Karpas-422 (cell line): ENCODE results near the gene CDK10. TPM values are rescaled to one million over a fixed set of nuclear protein-coding genes. Genes with fewer than 3 reads are reported as not detected.
"Not testable (repeated sequence)": the region's sequence is repeated elsewhere in the genome, so short reads cannot be mapped to it uniquely, and the experiment has no call there.

Experiments
- DNase-seq: peaks from one replicate; pipeline ENCODE4 v3.0.0-alpha.2; 2015
- H2AFZ ChIP-seq: fragments of 200-600 bp; sonication (generic); 2 replicates; pipeline ENCODE4 v1.6.1; 2014; ENCODE audit warnings: antibody characterized with exemption, low read length, mixed read lengths
- H3K27ac ChIP-seq: fragments of 200-600 bp; sonication (generic); 2 replicates; pipeline ENCODE4 v1.5.1; 2014; ENCODE audit warnings: mild to moderate bottlenecking, low read length, moderate library complexity
- H3K27me3 ChIP-seq: fragments of 200-600 bp; sonication (generic); 2 replicates; pipeline ENCODE4 v1.6.1; 2014; ENCODE audit warnings: low read length, mixed read lengths
- H3K36me3 ChIP-seq: fragments of 200-600 bp; sonication (generic); 2 replicates; pipeline ENCODE4 v1.6.1; 2014; ENCODE audit warnings: low read length, mixed read lengths; ENCODE audit not compliant: insufficient read depth
- H3K4me1 ChIP-seq: fragments of 200-600 bp; sonication (generic); 2 replicates; pipeline ENCODE4 v1.6.1; 2014; ENCODE audit warnings: mild to moderate bottlenecking, low read length, mixed read lengths
- H3K4me2 ChIP-seq: fragments of 200-600 bp; sonication (generic); 2 replicates; pipeline ENCODE4 v1.6.1; 2014; ENCODE audit warnings: low read length, low read depth, mild to moderate bottlenecking; ENCODE audit not compliant: poor library complexity, severe bottlenecking
- H3K4me3 ChIP-seq: fragments of 200-600 bp; sonication (generic); 2 replicates; pipeline ENCODE4 v1.5.1; 2014; ENCODE audit warnings: mild to moderate bottlenecking, antibody characterized with exemption, low read length, mixed read lengths
- H3K79me2 ChIP-seq: fragments of 200-600 bp; sonication (generic); 2 replicates; pipeline ENCODE4 v1.6.1; 2014; ENCODE audit warnings: mild to moderate bottlenecking, low read length, mixed read lengths
- H3K9ac ChIP-seq: fragments of 200-600 bp; sonication (generic); 2 replicates; pipeline ENCODE4 v1.6.0; 2014; ENCODE audit warnings: low read length
- H3K9me2 ChIP-seq: fragments of 200-600 bp; sonication (generic), shearing (Covaris generic); replicated peaks from 2 replicates; pipeline ENCODE4 v1.6.0; 2014; ENCODE audit warnings: mild to moderate bottlenecking, low read length, moderate library complexity; ENCODE audit not compliant: insufficient read depth
- H3K9me3 ChIP-seq: fragments of 300-700, 200-600 bp; sonication (generic); 2 replicates; pipeline ENCODE4 v1.6.1; 2014; ENCODE audit warnings: low read length, mixed read lengths
- H4K20me1 ChIP-seq: fragments of 200-600 bp; sonication (generic); 2 replicates; pipeline ENCODE4 v1.6.1; 2014; ENCODE audit warnings: mild to moderate bottlenecking, antibody characterized with exemption, low read length, low read depth; ENCODE audit not compliant: insufficient read depth
- total RNA-seq: library from RNA; depleted of rRNA; stranded (reverse); fragments of >200 nt; shearing (Covaris generic); gene quantifications from 2 replicates; pipeline ENCODE4 v1.2.3, GENCODE V29; 2014; ENCODE audit warnings: low replicate concordance

The CDK10 gene
- total RNA-seq, 1 experiment from 2014 or later, result 25.6 TPM

GRCh38 chr16:89658221-89658879 is 28.1 kb upstream of the CDK10 start:
- peaks cover 17% of the 10 kb centered on the region for H3K36me3 ChIP-seq
- peak overlapping the region; percentile 88 for H3K4me3 ChIP-seq
- H3K27ac ChIP-seq, result peak overlapping the region; percentile 54
- H3K9me2 ChIP-seq, result no peaks in the 10 kb centered on the region
- H3K4me2 ChIP-seq, result peak overlapping the region; percentile 94
- peak overlapping the region; percentile 92 for H3K9ac ChIP-seq
- H3K4me1 ChIP-seq, result peaks cover 16% of the 10 kb centered on the region
- H3K9me3 ChIP-seq, result no peaks in the 10 kb centered on the region
- peak overlapping the region; percentile 61 for H2AFZ ChIP-seq
- peak; percentile 61 for DNase-seq
- no peaks in the 10 kb centered on the region for H3K27me3 ChIP-seq
- peaks cover 14% of the 10 kb centered on the region; the same call in 1 of the 2 replicates for H4K20me1 ChIP-seq
- peaks cover 66% of the 10 kb centered on the region for H3K79me2 ChIP-seq

- H2AFZ ChIP-seq, result no peak overlapping the region
These were observed 26.3 kb upstream of the CDK10 start for GRCh38 chr16:89660146-89660545.

GRCh38 chr16:89661215-89661614 is 25.3 kb upstream of the CDK10 start:
- H3K36me3 ChIP-seq, result peaks cover 17% of the 10 kb centered on the region
- no peak for DNase-seq

More at GRCh38 chr16:89660146-89660545, 26.3 kb upstream of the CDK10 start:
- Histone ChIP-seq H3K4me3 (no peak overlapping the region), H3K27ac (no peak overlapping the region), H4K20me1 (peaks cover 8% of the 10 kb centered on the region; the same call in 1 of the 2 replicates), H3K4me2 (no peak overlapping the region), H3K27me3 (no peaks in the 10 kb centered on the region), H3K79me2 (peaks cover 52% of the 10 kb centered on the region), H3K4me1 (peaks cover 16% of the 10 kb centered on the region), H3K9me3 (no peaks in the 10 kb centered on the region), H3K9ac (no peak overlapping the region), H3K36me3 (peaks cover 17% of the 10 kb centered on the region), H3K9me2 (no peaks in the 10 kb centered on the region)
- no peak for DNase-seq

GRCh38 chr16:89664238-89664637 is 22.3 kb upstream of the CDK10 start:
- not testable (repeated sequence) for H3K4me3 ChIP-seq, H3K4me2 ChIP-seq, H4K20me1 ChIP-seq, H3K27ac ChIP-seq, H3K4me1 ChIP-seq, H3K9me2 ChIP-seq, H3K9me3 ChIP-seq, H3K9ac ChIP-seq, H3K27me3 ChIP-seq, DNase-seq, H2AFZ ChIP-seq
- Histone ChIP-seq H3K79me2 (peaks cover 15% of the 10 kb centered on the region), H3K36me3 (peaks cover 17% of the 10 kb centered on the region)

More at GRCh38 chr16:89661215-89661614, 25.3 kb upstream of the CDK10 start:
- Histone ChIP-seq H4K20me1 (peaks cover 8% of the 10 kb centered on the region; the same call in 1 of the 2 replicates), H2AFZ (no peak overlapping the region), H3K4me1 (peaks cover 15% of the 10 kb centered on the region), H3K9me3 (no peaks in the 10 kb centered on the region), H3K4me3 (no peak overlapping the region), H3K9me2 (no peaks in the 10 kb centered on the region), H3K4me2 (no peak overlapping the region), H3K27ac (no peak overlapping the region), H3K27me3 (no peaks in the 10 kb centered on the region), H3K9ac (no peak overlapping the region), H3K79me2 (peaks cover 41% of the 10 kb centered on the region)

- not testable (repeated sequence) for H2AFZ ChIP-seq, H3K36me3 ChIP-seq, H4K20me1 ChIP-seq, H3K27me3 ChIP-seq, H3K9me2 ChIP-seq, H3K79me2 ChIP-seq, H3K4me3 ChIP-seq, H3K9ac ChIP-seq, H3K4me2 ChIP-seq, H3K27ac ChIP-seq, H3K4me1 ChIP-seq, H3K9me3 ChIP-seq
- DNase-seq, result peak; percentile 75
These were observed 19.5 kb upstream of the CDK10 start for GRCh38 chr16:89667000-89667399.

- Histone ChIP-seq H2AFZ (no peak overlapping the region), H3K9me2 (no peaks in the 10 kb centered on the region), H3K9ac (no peak overlapping the region), H4K20me1 (no peaks in the 10 kb centered on the region), H3K27me3 (no peaks in the 10 kb centered on the region), H3K79me2 (no peaks in the 10 kb centered on the region), H3K4me2 (no peak overlapping the region), H3K36me3 (no peaks in the 10 kb centered on the region), H3K9me3 (no peaks in the 10 kb centered on the region), H3K27ac (no peak overlapping the region), H3K4me3 (no peak overlapping the region), H3K4me1 (no peaks in the 10 kb centered on the region)
- no peak for DNase-seq
These were observed 18.9 kb upstream of the CDK10 start for GRCh38 chr16:89667633-89668032.

- no peaks in the 10 kb centered on the region for H3K79me2 ChIP-seq
- no peak overlapping the region for H3K4me2 ChIP-seq
- H3K4me1 ChIP-seq, result no peaks in the 10 kb centered on the region
- no peaks in the 10 kb centered on the region for H4K20me1 ChIP-seq
- no peak overlapping the region for H3K9ac ChIP-seq
- DNase-seq, result no peak
- H3K27ac ChIP-seq, result no peak overlapping the region
- no peaks in the 10 kb centered on the region; the same call in 1 of the 2 replicates for H3K36me3 ChIP-seq
- H3K9me2 ChIP-seq, result no peaks in the 10 kb centered on the region
- no peak overlapping the region for H3K4me3 ChIP-seq
- H2AFZ ChIP-seq, result no peak overlapping the region
- no peaks in the 10 kb centered on the region for H3K9me3 ChIP-seq
- H3K27me3 ChIP-seq, result no peaks in the 10 kb centered on the region
These were observed 17.7 kb upstream of the CDK10 start for GRCh38 chr16:89668790-89669158.

- Histone ChIP-seq H3K27me3 (no peaks in the 10 kb centered on the region), H3K9ac (no peak overlapping the region), H3K9me3 (no peaks in the 10 kb centered on the region), H2AFZ (no peak overlapping the region), H3K79me2 (no peaks in the 10 kb centered on the region), H3K4me1 (no peaks in the 10 kb centered on the region), H3K36me3 (no peaks in the 10 kb centered on the region; the same call in 1 of the 2 replicates), H3K4me3 (no peak overlapping the region), H3K9me2 (no peaks in the 10 kb centered on the region), H3K27ac (no peak overlapping the region), H3K4me2 (no peak overlapping the region), H4K20me1 (no peaks in the 10 kb centered on the region)
- DNase-seq, result no peak
These were observed 16.7 kb upstream of the CDK10 start for GRCh38 chr16:89669755-89670154.
